Coronary artery (tissue), 2 donors: Measurements from ENCODE around the gene ACKR4.

Source experiments
- DNase-seq: peaks from one replicate; pipeline ENCODE4 v3.0.0-alpha.2; 2017; ENCODE audit warnings: low spot score
- H3K27ac ChIP-seq, 2 donors: fragments of 200-600 bp; sonication (generic); one replicate each; pipeline ENCODE4 v1.5.1; 2016 to 2019
- H3K4me3 ChIP-seq: fragments of 200-600 bp; sonication (generic); 2 replicates; pipeline ENCODE4 v1.5.1; 2016; ENCODE audit warnings: mild to moderate bottlenecking, moderate library complexity
- CTCF ChIP-seq: fragments of 200-600 bp; sonication (generic); IDR thresholded peaks from one replicate; pipeline ENCODE4 v1.5.1; 2019; ENCODE audit warnings: antibody characterized with exemption

The ACKR4 gene

GRCh38 chr3:132569153-132569552, 27.9 kb upstream of the ACKR4 start:
- Histone ChIP-seq H3K27ac (peak overlapping the region; percentile 74 to 80), H3K4me3 (no peak overlapping the region)
- no peak for TF ChIP-seq CTCF
- DNase-seq = no peak

GRCh38 chr3:132569580-132569979, 27.5 kb upstream of the ACKR4 start:
- H3K27ac ChIP-seq = peak overlapping the region; percentile 74 to 80
- peak overlapping the region; percentile 13 for H3K4me3 ChIP-seq
- DNase-seq = no peak
- no peak for TF ChIP-seq CTCF

GRCh38 chr3:132570016-132570415, 27.1 kb upstream of the ACKR4 start:
- peak overlapping the region; percentile 74 to 80 for H3K27ac ChIP-seq
- no peak for DNase-seq
- H3K4me3 ChIP-seq = no peak overlapping the region
- TF ChIP-seq CTCF = no peak

DNA sequence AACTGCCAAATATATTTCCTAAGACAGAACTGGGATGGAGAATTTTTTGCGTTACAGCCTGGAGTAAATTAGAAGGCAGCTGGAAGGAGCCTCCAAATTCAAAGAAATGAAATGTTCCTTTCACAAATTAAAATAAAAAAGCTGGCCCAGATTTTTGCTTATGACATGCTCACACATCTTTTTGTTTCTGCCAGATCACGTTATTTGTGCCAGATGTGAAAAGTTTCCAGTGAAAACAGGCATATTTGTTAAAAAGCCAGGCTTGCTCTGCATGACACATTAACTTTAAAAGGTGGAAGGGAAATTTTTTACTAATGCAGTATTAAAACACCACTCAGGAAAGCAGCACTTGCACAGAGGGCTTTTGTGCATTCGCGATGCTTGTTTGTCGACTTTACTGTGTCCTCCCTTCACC, 23.3 kb upstream of the ACKR4 start:
- no peak for TF ChIP-seq CTCF
- no peak for DNase-seq
- H3K4me3 ChIP-seq = no peak overlapping the region
- H3K27ac ChIP-seq = peak overlapping the region; percentile 50 to 61

DNA sequence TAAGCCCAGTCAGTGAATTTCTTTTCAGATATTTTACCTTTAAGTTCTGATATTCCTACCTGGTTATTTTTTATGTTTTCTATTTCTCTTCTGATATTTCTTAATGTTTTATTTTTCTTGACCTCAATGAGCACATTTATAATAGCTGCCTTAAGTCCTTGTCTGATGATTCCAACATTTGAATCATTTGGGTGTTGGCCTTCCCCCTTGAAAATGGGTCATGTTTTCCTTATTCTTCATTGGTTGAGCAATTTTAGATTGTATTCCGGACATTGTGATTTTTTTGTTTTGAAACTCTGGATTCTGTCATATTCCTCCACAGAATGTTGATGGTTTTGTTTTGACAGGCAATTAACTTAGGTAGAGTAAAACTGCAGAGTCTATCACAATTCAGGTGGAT, 9.7 kb upstream of the ACKR4 start:
- H3K4me3 ChIP-seq = no peak overlapping the region
- no peak for TF ChIP-seq CTCF
- H3K27ac ChIP-seq = no peak overlapping the region
- DNase-seq = no peak

DNA sequence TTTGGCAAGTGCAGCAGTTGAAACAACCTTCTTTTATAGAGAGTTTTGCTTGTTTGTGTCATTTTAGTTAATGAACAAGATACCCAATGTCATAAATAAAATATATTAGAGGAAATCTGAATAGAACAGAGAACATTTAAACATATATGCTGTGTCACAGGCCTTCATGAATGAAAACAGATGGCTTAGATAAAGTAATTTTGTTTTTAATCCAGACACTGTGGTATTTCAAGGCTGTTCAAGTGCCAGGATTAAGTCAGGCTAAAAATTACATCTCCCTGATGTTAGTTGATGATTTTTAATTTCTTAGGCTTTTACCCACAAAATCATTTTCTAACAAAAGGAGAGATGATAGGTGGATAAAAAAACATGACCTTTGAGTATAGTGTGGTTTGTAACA, 4.9 kb upstream of the ACKR4 start:
- Histone ChIP-seq H3K27ac (no peak overlapping the region), H3K4me3 (no peak overlapping the region)
- TF ChIP-seq CTCF = no peak
- no peak for DNase-seq

DNA sequence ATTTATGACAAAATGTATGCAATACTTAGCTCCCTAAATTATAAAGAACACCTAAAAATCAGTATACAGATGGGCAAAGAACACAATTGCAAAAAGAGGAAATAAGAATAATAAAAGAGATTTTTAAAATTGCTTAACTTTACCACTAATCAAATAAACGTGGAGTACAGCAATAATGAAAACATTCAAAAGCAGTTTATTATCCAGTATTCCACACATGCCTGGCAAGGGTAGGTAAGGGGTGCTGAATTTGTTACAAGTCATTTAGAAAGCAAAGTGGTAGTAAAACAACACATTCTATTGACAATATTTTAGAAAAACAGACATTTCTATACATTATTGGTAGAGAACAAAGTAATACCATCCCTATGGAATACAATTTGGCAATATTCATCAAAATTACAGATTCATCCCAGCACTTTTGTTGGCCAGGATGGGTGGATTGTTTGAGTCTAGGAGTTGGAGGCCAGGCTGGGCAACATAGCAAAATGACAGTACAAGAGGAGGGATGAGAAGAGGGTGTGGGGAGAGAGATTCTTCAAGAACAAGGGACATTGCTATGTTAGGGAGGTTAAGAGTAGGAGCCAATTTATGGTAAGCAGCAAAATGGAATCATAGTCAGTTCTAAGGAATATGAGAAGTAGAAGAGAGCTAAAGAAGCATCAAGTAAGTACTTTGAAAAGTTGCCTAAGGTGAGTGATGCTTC, 3.7 kb upstream of the ACKR4 start:
- TF ChIP-seq CTCF = no peak
- no peak for DNase-seq
- Histone ChIP-seq H3K27ac (no peak overlapping the region), H3K4me3 (no peak overlapping the region)
